ENCODE results near the gene SMIM13.
"Not testable (repeated sequence)": the region's sequence is repeated elsewhere in the genome, so short reads cannot be mapped to it uniquely, and the experiment has no call there.

- not testable (repeated sequence) for TF ChIP-seq POLR2A (IDR thresholded peaks at IDR 0.05; ENCODE audit: low read depth, low read length); TAF1 (IDR thresholded peaks at IDR 0.05; ENCODE audit: low read depth, low read length); POLR2AphosphoS5 (IDR thresholded peaks at IDR 0.05; ENCODE audit: low read depth, low read length); PAX5 (IDR thresholded peaks at IDR 0.05; ENCODE audit: insufficient read depth, low read length, severe bottlenecking); SPI1 (IDR thresholded peaks at IDR 0.05; ENCODE audit: low read depth, low read length)
Observed at GRCh38 chr6:11091141-11091540, 2.5 kb upstream of the SMIM13 start.

All from GM12891 (cell line).